K562 (cell line): Measurements from ENCODE around the gene LRRC10.

ENCODE experiments used
- LCOR ChIP-seq: sonication (generic); formaldehyde crosslinking; IDR thresholded peaks from 2 replicates; pipeline ENCODE4 v1.8.0; 2022; ENCODE audit warnings: mild to moderate bottlenecking, missing genetic modification reagents
- NR3C1 ChIP-seq: sonication (generic); formaldehyde crosslinking; IDR thresholded peaks from 2 replicates; pipeline ENCODE4 v1.8.1; 2022; ENCODE audit warnings: missing genetic modification reagents
- POLR2A ChIP-seq: fragments of 450-650 bp; conservative IDR thresholded peaks from 2 replicates; pipeline ENCODE4 v1.6.1; 2016
- RAD21 ChIP-seq, 2 experiments: fragments of 250-450 bp in 1 of 2; fragments of 450-650 bp in 1 of 2; sonication (Bioruptor Pico) in 1 of 2; formaldehyde crosslinking in 1 of 2; IDR thresholded peaks in 1 of 2; conservative IDR thresholded peaks in 1 of 2; 2 replicates each; pipeline versions ENCODE4 v1.4.0 to v1.8.0; 2020 to 2022; ENCODE audit warnings: mild to moderate bottlenecking in 2 of 2, moderate library complexity in 1 of 2
- RFX5 ChIP-seq: IDR thresholded peaks from 2 replicates; pipeline ENCODE4 v1.6.1; 2011; ENCODE audit warnings: low read depth, mild to moderate bottlenecking, improper control_type of control experiment, low read length
- TCF7L2 ChIP-seq: fragments of 150-350 bp; IDR thresholded peaks from 2 replicates; pipeline ENCODE4 v1.6.1; 2016; ENCODE audit warnings: low read depth, mild to moderate bottlenecking, low read length, moderate library complexity
- TOE1 ChIP-seq, 2 experiments: fragments of 450-650 bp in 1 of 2; sonication (generic) in 1 of 2; formaldehyde crosslinking in 1 of 2; IDR thresholded peaks; 2 replicates each; pipeline versions ENCODE4 v1.7.1 to v1.8.0; 2016 to 2022; ENCODE audit warnings: borderline replicate concordance in 2 of 2, mild to moderate bottlenecking in 2 of 2, antibody characterized with exemption in 1 of 2, inconsistent platforms in 1 of 2, low read depth in 1 of 2, missing genetic modification reagents in 1 of 2, moderate library complexity in 1 of 2
- USF1 ChIP-seq: sonication (generic); formaldehyde crosslinking; IDR thresholded peaks from 2 replicates; pipeline ENCODE4 v1.9.0; 2022; ENCODE audit warnings: mild to moderate bottlenecking, missing genetic modification reagents
- ZNF274 ChIP-seq: IDR thresholded peaks from 2 replicates; pipeline ENCODE4 v1.6.1; 2011; ENCODE audit warnings: low read depth, mild to moderate bottlenecking, low read length, moderate library complexity, borderline replicate concordance
- ZNF57 ChIP-seq: fragments of 450-650 bp; formaldehyde crosslinking; IDR thresholded peaks from 2 replicates; pipeline ENCODE4 v1.4.0; 2020; ENCODE audit warnings: mild to moderate bottlenecking, moderate library complexity
- ZNF644 ChIP-seq: fragments of 200-800 bp; sonication (Bioruptor generic); IDR thresholded peaks from 2 replicates; pipeline ENCODE4 v1.6.1; 2016; ENCODE audit warnings: low read depth, missing genetic modification characterization, missing compliant biosample characterization

DNA sequence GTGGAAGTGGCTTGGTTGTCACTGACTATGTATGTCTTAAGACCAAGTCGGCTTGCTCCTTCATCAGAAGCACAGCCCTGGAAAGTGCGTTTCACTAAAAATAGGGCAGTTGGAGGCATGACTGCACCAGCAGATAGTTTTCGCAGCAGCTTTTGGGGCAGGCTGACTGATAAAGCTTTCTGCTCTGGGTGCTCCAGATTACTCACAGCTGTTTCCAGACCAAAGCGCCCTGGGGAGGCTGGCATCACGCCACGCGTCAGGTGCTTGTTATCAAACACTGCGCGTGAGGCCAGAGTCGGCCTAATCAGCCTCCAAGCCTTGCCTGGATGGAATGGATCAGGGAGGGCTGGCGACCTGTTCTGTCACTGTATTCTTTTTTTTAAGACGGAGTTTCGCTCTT is 13.3 kb upstream of the LRRC10 start:
- TF ChIP-seq USF1 (CRISPR knock-in tag) (peak; percentile 62), NR3C1 (CRISPR knock-in tag) (no peak), LCOR (CRISPR knock-in tag) (peak; percentile 99), TOE1 (IDR thresholded peaks at IDR 0.05; ENCODE audit: borderline replicate concordance) (peak; percentile 91), TOE1 (CRISPR knock-in tag; IDR thresholded peaks at IDR 0.05; ENCODE audit: borderline replicate concordance, low read depth) (0 out of 2 replicates have a peak, but pooled peaks have one; percentile 38), POLR2A (no peak), ZNF274 (peak; percentile 90), RAD21 (CRISPR knock-in tag; conservative IDR thresholded peaks at IDR 0.05 in 1 of 2, IDR thresholded peaks at IDR 0.05 in 1 of 2) (peak in 1 of 2 experiments; percentile 12; a peak in 2 of 4 replicates), TCF7L2 (peak; percentile 48; the same call in 1 of the 2 replicates), RFX5 (no peak), ZNF644 (tag) (peak; percentile 98), ZNF57 (CRISPR knock-in tag) (no peak)
